ENCODE measurements around the gene PBX1. TPM values are rescaled to one million over a fixed set of nuclear protein-coding genes. Genes with fewer than 3 reads are reported as not detected.
"Not testable (repeated sequence)": the region's sequence is repeated elsewhere in the genome, so short reads cannot be mapped to it uniquely, and the experiment has no call there.

The PBX1 gene
- total and polyA plus RNA-seq, 4 donors: 7.8 to 112 (median 33.5) TPM

DNA sequence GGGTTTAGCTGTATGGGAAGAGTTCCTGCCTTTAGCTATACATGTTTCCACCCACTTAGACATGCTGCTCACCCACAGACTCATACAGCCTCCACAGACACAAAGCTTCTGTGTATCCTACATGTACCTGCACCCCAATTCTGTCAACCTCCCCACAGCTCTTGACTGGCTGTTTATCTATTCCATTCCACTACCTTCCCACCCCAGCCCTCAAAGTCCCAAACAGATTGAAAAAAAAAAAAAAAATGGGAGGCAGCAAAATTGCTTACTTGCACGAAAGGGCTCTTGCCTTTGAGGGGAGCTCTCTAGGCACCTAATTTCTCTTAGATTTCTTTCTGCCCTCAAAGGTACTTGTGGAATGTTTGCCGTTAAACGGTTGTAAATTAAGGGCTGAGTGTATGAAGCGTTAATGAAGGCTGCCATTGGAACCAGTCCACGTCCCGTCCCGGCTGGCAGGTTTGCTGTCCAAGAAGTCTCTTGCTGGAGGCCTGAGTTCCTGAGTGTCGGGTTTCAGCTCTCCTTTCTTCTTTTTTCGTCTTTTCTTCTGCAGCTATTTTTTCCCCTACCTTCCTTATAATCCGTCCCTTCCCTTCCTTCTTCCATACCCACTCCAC, 43.6 kb downstream of the PBX1 start:
- DNase-seq: peak; percentile 74 to 89 (median 78)
- Histone ChIP-seq H3K27ac (ENCODE audit: low read depth in 1 of 2, low read length in 1 of 2) (peak overlapping the region; percentile 17 to 58), H3K36me3 (ENCODE audit: control insufficient read depth in 4 of 4, insufficient read depth in 4 of 4, low read length in 4 of 4) (peaks cover 0 to 5% (median 2%) of the 10 kb centered on the region in 4 donors), H3K9me3 (ENCODE audit: control insufficient read depth in 4 of 4, insufficient read depth in 3 of 4, low read length in 3 of 4) (no peaks in the 10 kb centered on the region), H3K4me1 (ENCODE audit: control insufficient read depth in 5 of 5, insufficient read depth in 5 of 5, low read length in 5 of 5) (peaks cover 2 to 46% (median 15%) of the 10 kb centered on the region in 5 donors), H3K4me3 (no peak overlapping the region), H3K9ac (ENCODE audit: insufficient read depth in 1 of 2, low read length in 2 of 2) (peak overlapping the region; percentile 26 to 51), H3K27me3 (ENCODE audit: control insufficient read depth in 3 of 3, insufficient read depth in 3 of 3, low read length in 2 of 3) (no peaks in the 10 kb centered on the region)
- no peak for TF ChIP-seq CTCF (IDR thresholded peaks at IDR 0.05; ENCODE audit: control extremely low read depth, extremely low read depth)
- WGBS, 2 donors: 11 to 13% methylated on average over 10 of the region's 10 CpGs
- no peak for ATAC-seq (ENCODE audit: insufficient read depth, low FRiP score)

DNA sequence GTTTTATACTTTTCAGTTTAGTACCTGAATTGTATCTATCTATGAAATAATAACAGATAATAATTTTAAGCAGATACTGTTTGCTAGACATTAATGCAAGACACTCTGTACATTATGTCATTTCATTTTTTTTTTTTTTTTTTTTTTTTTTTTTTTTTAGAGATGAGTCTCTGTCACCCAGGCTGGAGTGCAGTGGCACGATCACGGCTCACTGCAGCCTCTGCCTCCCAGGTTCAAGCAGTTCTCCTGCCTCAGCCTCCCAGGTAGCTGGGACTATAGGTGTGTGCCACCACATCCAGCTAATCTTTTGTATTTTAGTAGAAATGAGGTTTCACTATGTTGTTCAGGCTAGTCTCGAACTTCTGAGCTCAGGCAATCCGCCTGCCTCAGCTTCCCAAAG, 44.8 kb downstream of the PBX1 start:
- H3K27me3 ChIP-seq (ENCODE audit: control insufficient read depth in 3 of 3, insufficient read depth in 3 of 3, low read length in 2 of 3); H3K36me3 ChIP-seq (ENCODE audit: control insufficient read depth in 4 of 4, insufficient read depth in 4 of 4, low read length in 4 of 4); ATAC-seq (ENCODE audit: insufficient read depth, low FRiP score); H3K9me3 ChIP-seq (ENCODE audit: control insufficient read depth in 4 of 4, insufficient read depth in 3 of 4, low read length in 3 of 4); H3K27ac ChIP-seq (ENCODE audit: low read depth in 1 of 2, low read length in 1 of 2); H3K4me3 ChIP-seq; H3K9ac ChIP-seq (ENCODE audit: insufficient read depth in 1 of 2, low read length in 2 of 2); DNase-seq: not testable (repeated sequence)
- 87 to 94% methylated on average over 4 of the region's 4 CpGs for WGBS, 2 donors
- peaks cover 3 to 58% (median 15%) of the 10 kb centered on the region in 5 donors for H3K4me1 ChIP-seq (ENCODE audit: control insufficient read depth in 5 of 5, insufficient read depth in 5 of 5, low read length in 5 of 5)

GRCh38 chr1:164604541-164604940, 45.6 kb downstream of the PBX1 start:
- Histone ChIP-seq H3K27ac (ENCODE audit: low read depth in 1 of 2, low read length in 1 of 2) (no peak overlapping the region), H3K27me3 (ENCODE audit: control insufficient read depth in 3 of 3, insufficient read depth in 3 of 3, low read length in 2 of 3) (no peaks in the 10 kb centered on the region), H3K9ac (ENCODE audit: insufficient read depth in 1 of 2, low read length in 2 of 2) (no peak overlapping the region), H3K9me3 (ENCODE audit: control insufficient read depth in 4 of 4, insufficient read depth in 3 of 4, low read length in 3 of 4) (no peaks in the 10 kb centered on the region), H3K36me3 (ENCODE audit: control insufficient read depth in 4 of 4, insufficient read depth in 4 of 4, low read length in 4 of 4) (peaks cover 0 to 5% (median 2%) of the 10 kb centered on the region in 4 donors), H3K4me1 (ENCODE audit: control insufficient read depth in 5 of 5, insufficient read depth in 5 of 5, low read length in 5 of 5) (peaks cover 3 to 55% (median 15%) of the 10 kb centered on the region in 5 donors), H3K4me3 (no peak overlapping the region)
- TF ChIP-seq CTCF (IDR thresholded peaks at IDR 0.05; ENCODE audit: control extremely low read depth, extremely low read depth): no peak
- no peak for DNase-seq
- WGBS, 2 donors: 62 to 68% methylated on average over 2 of the region's 2 CpGs
- no peak for ATAC-seq (ENCODE audit: insufficient read depth, low FRiP score)

GRCh38 chr1:164605254-164606091, 46.5 kb downstream of the PBX1 start:
- no peak overlapping the region for H3K27ac ChIP-seq (ENCODE audit: low read depth in 1 of 2, low read length in 1 of 2)

More at GRCh38 chr1:164605254-164606091, 46.5 kb downstream of the PBX1 start:
- Histone ChIP-seq H3K36me3 (ENCODE audit: control insufficient read depth in 4 of 4, insufficient read depth in 4 of 4, low read length in 4 of 4) (peaks cover 0 to 5% (median 2%) of the 10 kb centered on the region in 4 donors), H3K9me3 (ENCODE audit: control insufficient read depth in 4 of 4, insufficient read depth in 3 of 4, low read length in 3 of 4) (no peaks in the 10 kb centered on the region), H3K9ac (ENCODE audit: insufficient read depth in 1 of 2, low read length in 2 of 2) (no peak overlapping the region), H3K4me3 (no peak overlapping the region), H3K4me1 (ENCODE audit: control insufficient read depth in 5 of 5, insufficient read depth in 5 of 5, low read length in 5 of 5) (peaks cover 3 to 58% (median 15%) of the 10 kb centered on the region in 5 donors), H3K27me3 (ENCODE audit: control insufficient read depth in 3 of 3, insufficient read depth in 3 of 3, low read length in 2 of 3) (no peaks in the 10 kb centered on the region)
- no peak for TF ChIP-seq CTCF (IDR thresholded peaks at IDR 0.05; ENCODE audit: control extremely low read depth, extremely low read depth)
- ATAC-seq (ENCODE audit: insufficient read depth, low FRiP score) (no peak), DNase-seq (no peak)
- 76 to 86% methylated on average over 3 of the region's 3 CpGs for WGBS, 2 donors

Measured in lung (tissue), 12 donors.